IPS-NIHi11 (cell line): Measurements from ENCODE around the gene EID2.
A peak's percentile ranks its signal among the peaks of the same experiment; 100 is the strongest.

Source experiments
- DNase-seq: peaks from one replicate; pipeline ENCODE4 v3.0.0; 2012; ENCODE audit warnings: mixed read lengths, low spot score

Gene EID2

DNA sequence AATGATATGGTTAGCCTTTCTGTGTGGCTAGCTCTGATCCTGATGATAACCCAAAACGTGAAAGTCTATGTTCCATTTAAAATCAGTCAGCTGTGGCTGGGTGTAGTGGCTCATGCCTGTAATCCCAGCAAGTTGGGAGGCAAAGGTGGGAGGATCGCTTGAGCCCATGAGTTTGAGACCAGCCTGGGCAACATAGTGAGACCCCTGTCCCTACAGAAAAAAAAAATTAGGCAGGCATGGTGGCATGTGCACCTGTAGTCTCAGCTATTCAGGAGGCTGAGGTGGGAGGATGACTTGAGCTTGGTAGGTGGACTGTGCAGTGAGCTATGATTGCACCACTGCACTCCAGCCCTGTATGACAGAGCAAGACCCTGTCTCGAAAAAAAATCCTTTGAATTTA is 6.2 kb downstream of the EID2 start:
- DNase-seq, result no peak

DNA sequence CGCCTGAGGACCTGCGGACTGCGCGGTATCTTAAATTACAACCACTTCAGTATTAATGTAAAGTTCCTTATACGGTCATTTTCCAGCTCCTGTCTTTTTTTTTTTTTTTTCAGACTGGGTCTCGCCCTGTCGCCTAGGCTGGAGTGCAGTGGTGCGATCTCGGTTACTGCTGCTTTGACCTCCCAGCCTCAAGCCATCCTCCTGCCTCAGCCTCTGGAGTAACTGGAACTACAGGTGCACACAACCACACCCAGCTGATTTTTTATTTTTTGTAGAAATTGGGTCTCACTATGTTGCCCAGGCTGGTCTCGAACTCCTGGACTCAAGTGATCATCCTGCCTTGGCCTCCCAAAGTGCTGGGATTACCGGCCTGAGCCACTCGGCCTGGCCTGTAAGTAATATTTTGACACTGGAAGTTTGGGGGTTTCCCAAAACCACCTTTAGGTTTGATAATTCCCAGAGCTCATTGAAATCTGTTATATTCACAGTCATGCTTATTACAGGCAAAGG is 6.9 kb downstream of the EID2 start:
- no peak for DNase-seq

DNA sequence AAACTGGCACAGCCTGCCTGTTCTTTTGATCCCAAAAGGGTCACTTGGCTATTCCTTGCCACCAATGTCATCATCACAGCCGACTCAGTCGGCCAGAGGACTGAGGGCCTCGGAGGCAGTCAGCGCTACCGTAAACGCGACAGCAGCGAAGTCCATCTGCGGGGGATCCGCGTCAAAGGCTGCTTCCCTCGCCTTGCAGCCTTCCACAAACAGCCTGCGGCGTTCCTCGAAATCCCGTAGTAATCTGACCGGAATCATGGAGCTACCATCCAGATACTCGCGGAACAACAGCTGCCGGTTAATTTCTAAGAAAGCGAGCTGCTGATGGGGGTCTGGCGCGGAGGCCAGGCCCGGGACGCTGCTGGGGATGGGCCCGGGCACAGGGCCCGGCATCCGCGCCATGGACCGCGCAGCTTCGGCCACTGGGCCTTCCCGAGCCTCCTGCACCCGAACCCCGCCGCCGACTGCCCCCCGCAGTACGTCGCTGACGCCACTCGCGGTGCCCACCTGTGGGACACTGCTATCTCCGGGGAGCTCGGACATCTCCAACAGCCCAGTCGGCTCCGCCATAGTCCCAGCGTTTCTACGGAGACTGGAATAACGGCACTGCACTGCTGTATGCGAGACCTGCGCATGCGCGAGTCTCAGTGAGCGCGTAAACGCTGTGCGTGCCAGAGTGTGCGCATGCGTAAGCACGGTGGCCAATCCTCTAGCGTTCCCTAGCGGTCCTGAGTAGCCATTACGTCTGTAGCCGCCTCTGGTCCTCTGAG is 7.5 kb downstream of the EID2 start, which contains the start of gene EID2B:
Gene EID2B (minus strand): TSS at position 620 of the 770 bp plus-strand sequence. CDS start 50 bp downstream, at position 570.
- DNase-seq, result peak; percentile 95

DNA sequence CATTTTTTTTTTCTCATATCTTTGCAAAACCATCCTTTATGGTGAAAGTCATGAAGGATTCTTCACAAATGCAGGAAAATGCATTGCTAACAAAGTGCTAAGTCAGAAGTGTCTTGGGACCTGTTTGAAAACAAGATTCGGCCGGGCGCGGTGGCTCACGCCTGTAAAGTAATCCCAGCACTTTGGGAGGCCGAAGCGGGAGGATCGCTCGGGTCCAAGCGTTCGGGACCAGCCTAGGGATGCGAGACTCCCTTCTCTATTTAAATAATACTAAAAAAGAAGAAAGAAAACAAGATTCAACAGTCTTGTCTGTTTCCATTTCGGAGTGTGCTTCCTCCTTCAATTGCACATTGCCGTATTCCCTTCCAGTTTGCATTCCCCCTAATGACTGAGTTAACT is 8.1 kb downstream of the EID2 start:
- no peak for DNase-seq

DNA sequence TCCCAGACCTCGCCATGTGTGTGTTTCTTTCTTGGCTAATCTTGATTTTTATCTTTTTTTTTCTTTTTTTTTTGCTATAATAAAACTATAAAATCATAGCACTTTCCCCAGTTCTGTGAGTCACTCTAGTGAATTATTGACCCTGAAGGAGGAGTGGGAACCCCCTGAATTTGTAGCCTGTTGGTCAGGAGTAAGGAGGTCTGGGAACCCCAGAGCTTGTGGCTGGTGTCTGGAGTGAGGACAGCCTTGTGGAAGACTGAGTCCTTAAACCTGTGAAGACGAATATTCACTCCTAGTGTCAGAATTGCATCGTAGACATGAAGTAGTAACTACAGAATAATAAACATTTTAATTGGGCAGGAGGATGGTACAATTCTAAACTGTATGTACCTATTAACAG is 14.8 kb downstream of the EID2 start:
- no peak for DNase-seq

DNA sequence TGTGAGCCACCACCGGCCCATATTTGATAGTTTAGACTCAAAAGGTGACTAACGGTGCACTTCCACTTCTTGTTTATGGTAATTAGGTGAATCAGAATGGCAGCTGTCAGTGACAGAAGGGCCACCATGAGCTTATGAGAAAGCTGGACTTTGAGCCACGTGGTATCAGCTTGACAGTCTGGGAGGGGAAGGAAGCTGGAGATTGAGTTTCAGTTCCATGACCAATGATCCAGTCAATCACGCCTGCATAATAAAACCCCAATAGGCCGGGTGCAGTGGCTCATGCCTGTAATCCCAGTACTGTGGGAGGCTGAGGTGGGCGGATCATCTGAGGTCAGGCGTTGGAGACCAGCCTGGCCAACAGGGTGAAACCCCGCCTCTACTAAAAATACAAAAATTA is 15.5 kb downstream of the EID2 start:
- DNase-seq, result no peak

DNA sequence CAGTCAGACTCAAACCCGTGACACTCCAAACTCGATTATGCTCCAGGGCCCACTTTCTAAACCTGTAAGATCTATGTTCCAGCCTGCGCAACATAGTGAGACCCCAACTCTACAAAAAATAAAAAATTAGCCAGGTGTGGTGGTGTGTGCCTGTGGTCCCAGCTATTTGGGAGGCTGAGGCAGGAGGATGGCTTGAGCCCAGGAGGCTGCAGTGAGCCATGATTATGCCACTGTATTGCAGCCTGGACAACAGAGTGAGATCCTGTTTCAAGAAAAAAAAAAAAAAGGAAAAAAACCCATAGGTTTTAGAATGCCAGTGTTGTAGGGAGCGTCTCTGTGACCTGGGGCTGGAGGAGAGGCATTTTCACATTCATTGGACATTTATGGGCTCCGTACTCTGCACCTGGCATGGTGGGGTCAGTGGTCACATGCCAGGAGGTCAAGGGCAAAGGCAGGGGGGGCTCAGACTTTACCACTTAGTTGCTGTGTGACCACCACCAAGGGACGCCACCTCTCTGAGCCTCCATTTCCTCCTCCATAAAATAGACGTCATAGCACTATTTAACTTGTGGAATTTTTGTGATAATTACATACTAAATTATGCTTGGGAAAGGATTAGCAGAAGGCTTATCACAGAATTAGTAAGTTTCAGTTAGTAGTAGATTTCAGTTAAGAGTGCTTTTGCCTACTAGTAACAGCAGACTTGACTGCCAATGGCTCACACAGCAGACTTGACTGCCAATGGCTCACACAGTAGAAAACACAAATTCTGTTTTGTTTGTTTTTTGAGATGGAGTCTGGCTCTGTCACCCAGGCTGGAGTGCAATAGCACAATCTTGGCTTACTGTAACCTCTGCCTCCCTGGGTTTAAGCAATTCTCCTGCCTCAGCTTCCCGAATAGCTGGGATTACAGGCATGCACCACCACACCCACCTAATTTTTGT is 19.1 kb downstream of the EID2 start:
- DNase-seq, result no peak

DNA sequence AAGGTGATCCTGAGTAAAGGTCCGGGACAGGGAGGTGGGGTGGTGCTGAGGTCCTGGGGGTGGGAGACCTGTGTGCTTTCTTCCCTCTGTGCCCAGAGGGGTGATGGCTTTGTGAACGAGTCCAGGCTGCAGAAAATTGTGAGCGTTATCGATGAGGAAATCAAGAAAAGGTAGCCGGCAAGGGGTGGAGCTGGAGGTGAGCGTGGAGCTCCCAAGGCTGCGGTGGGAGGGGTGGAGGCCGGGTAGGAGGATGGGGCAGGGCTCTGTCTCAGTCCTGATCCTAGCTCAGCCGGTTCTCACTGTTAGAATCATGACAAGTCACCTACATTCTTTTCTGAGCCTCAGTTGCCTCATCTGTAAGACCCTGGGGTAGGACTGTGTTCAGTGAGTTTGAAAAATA is 21.0 kb downstream of the EID2 start:
- DNase-seq, result no peak

DNA sequence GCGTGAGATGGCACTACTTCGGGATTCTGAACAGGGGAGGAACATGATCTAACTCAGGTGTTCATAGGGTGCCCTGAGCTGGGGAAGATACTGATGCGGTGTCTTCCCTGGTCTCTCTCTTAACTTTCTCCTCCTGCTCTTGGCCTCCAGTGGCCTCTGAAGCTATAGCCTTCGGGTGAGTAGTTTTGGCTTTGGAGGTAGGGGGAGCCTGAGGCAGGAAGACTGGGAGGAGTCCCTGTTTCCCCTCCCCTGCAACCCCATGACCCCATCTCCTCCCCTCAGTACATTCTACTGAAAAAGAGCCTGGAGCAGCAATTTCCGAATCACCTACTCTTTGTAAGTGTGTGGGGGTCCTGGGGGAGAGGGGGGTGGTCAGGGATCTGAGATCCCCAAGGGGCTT is 21.5 kb downstream of the EID2 start:
- DNase-seq, result no peak

DNA sequence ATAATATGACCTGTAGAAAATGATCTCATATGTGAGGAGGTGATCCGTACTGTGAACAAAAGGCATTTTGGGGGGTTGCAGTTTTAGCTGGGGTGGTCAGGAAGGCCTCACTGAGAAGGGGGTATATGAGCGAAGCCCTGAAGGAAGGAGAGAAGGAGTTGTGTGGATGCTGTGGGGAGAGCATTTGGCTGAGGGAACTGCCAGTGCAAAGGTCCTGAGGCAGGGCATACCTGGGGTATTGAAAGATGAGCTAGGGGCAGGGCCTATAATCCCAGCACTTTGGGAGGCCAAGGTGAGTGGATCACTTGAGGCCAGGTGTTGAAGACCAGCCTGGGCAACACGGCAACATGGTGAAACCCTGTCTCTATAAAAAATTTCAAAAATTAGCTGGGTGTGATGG is 22.5 kb downstream of the EID2 start:
- DNase-seq, result no peak

DNA sequence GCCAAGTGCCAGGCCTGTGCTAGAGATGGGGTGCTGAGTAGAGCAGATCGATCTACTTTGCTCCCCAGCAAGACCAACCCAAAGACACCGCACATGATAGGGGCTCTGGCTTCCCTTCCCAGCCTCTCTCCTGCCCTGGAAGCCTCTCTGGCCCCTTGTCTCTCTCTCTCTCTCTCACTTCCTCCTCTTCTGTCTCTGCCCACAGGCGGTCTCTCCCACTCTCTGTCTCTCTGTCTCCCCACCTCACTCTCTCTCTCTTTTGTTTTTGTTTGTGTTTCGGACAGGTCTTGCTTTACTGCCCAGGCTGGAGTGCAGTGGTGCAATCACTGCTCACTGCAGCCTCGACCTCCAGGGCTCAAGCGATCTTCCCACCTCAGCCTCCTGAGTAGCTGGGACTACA is 23.7 kb downstream of the EID2 start:
- DNase-seq, result no peak

DNA sequence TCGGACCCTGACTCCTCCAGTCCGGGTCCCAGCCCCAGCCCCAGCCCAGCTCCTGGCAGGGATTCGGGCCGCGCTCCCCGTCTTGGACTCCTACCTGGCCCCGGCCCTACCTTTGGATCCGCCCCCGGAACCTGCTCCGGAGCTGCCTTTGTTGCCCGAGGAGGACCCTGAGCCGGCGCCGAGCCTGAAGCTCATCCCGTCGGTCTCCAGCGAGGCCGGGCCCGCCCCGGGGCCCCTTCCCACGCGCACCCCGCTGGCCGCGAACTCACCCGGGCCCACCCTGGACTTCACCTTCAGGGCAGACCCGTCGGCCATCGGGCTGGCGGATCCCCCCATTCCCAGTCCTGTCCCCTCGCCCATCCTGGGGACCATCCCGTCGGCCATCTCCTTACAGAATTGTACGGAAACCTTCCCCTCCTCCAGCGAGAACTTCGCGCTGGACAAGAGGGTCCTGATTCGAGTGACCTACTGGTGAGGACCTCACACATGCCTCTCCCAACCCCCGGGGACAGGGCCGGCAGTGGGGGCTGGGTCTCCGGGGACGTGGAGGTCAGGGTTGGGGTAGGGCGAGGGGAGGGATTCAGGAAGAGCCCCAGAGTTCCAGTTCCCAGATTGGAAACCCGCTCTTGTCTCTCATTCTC is 24.3 kb downstream of the EID2 start:
- DNase-seq, result peak; percentile 68

DNA sequence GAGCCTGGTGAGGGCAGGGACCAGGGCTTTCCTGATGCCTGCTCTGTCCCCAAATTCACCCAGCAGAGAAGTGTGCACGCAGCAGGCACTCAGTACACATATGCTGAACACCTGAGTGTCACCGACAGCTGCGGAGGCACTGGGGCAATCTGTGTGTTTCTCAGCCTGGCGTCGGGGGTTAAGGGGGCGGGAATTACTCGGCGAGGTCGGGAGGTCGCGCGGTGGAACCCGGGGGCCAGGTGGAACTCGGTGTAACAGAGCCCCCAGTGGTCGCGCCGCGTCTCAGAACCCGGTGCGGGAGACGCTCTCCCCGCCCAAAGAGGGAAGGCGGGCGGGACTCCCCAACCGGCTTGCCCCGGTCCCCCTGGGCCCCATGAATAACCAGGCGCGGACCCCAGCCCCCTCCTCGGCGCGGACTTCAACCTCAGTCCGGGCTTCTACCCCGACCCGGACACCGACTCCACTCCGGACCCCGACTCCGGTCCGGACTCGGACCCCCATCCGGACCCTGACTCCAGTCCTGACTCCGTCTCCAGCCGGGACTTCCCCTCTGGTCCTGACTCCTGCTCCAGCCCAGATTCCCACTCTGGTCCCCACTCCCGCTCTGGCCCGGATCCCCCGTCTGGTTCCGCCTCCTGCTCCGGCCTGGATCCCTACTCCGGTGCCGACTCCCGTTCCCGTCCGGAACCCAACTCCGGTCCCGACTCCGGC is 25.0 kb downstream of the EID2 start, which contains the start of gene SELENOV:
Gene SELENOV (plus strand): TSS at position 300 of the 711 bp plus-strand sequence. CDS start 74 bp downstream, at position 374.
- peak; percentile 80 for DNase-seq

DNA sequence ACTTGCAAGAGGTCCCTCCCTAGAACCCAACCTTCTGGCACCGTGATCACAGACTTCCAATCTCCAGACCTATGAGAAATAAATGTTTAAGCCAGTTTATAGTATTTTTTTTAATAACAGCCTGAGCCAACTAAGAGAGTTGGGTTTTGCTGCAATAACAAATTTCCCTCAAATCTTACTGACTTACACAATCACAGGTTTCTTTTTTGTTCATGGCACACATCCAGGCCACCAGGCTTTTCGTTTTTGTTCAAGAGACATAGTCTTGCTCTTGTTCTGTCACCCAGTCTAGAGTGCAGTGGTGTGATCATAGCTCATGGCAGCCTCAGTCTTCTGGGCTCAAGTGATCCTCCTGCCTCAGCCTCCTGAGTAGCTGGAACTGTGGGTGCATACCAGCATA is 27.0 kb downstream of the EID2 start:
- no peak for DNase-seq

DNA sequence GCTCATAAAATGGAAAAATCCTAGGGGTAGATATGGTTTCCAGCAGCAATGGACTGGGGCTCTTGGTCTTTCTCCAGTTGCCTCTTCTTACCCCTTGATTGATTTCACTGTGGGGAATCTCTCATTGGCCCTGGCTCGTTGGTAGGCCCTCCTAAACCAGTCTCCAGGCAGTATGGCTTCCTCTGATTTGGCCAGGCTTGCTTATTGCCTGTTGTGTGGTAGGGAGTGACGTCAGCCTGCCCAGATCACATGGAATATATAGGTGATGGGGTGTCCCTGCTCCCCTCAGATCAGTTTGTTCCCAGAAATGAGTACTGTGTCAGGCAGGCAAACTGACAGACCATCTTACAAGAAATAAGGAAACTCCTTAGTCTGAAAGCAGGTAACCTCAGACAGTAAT is 30.7 kb downstream of the EID2 start:
- no peak for DNase-seq

DNA sequence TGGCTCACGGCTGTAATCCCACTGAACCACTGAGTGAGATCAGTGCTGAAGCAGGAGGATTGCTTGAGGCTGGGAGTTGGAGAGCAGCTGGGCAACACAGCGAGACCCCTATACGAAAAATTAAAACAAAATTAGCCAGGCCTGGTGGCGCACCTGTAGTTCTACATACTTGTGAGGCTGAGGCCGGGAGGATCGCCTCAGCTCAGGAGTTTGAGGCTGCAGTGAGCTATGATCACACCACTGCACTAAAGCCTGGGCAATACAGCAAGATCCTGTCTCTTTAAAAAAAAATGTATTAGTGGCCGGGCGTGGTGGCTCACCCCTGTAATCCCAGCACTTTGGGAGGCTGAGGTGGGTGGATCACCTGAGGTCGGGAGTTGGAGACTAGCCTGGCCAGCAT is 31.3 kb downstream of the EID2 start:
- no peak for DNase-seq

DNA sequence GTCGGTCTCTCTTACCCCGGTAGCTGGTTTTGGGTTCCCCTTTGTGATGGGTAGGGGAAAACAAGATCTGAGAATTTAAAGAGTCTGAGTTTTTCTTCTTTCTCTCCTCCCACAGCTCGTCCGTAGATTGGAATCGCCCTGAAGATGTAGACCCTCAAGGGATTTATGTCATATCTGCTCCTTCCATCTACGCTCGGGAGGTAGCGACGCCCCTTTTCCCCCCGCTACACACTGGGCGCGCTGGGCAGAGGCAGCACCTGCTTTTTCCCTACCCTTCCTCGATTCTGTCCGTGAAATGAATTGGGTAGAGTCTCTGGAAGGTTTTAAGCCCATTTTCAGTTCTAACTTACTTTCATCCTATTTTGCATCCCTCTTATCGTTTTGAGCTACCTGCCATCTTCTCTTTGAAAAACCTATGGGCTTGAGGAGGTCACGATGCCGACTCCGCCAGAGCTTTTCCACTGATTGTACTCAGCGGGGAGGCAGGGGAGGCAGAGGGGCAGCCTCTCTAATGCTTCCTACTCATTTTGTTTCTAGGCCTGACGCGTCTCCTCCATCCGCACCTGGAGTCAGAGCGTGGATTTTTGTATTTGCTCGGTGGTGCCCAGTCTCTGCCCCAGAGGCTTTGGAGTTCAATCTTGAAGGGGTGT is 32.1 kb downstream of the EID2 start:
- no peak for DNase-seq

DNA sequence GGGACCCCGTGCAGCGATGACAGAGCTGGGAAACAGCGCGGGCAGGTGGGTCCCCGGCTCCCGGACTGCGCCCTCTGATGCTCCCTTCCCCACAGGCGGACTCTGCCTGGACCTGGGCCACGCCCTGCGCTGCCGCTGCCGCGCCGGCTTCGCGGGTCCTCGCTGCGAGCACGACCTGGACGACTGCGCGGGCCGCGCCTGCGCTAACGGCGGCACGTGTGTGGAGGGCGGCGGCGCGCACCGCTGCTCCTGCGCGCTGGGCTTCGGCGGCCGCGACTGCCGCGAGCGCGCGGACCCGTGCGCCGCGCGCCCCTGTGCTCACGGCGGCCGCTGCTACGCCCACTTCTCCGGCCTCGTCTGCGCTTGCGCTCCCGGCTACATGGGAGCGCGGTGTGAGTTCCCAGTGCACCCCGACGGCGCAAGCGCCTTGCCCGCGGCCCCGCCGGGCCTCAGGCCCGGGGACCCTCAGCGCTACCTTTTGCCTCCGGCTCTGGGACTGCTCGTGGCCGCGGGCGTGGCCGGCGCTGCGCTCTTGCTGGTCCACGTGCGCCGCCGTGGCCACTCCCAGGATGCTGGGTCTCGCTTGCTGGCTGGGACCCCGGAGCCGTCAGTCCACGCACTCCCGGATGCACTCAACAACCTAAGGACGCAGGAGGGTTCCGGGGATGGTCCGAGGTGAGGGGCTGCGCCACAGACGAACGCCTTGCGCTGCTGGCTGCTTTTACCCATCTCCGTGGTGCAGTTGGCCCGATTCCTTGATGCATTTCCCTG is 32.8 kb downstream of the EID2 start:
- DNase-seq, result peak; percentile 94

DNA sequence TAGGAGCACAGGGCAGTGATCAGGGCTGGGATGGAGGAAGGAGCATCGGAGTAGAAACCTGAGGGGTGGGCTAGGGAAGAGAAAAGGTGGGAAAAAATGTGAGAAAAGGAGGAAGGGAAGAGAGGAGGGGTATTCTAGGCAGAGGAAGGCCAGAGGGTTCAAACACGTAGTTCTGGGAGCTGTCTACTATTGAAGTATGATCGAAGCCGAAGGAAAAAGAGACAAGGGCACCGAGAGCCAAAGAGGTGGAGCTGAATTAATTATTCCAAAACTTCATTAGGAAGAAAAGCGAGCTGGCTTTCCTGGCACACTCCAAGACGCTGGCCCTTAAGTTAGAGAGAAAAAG is 33.4 kb downstream of the EID2 start:
- no peak for DNase-seq

DNA sequence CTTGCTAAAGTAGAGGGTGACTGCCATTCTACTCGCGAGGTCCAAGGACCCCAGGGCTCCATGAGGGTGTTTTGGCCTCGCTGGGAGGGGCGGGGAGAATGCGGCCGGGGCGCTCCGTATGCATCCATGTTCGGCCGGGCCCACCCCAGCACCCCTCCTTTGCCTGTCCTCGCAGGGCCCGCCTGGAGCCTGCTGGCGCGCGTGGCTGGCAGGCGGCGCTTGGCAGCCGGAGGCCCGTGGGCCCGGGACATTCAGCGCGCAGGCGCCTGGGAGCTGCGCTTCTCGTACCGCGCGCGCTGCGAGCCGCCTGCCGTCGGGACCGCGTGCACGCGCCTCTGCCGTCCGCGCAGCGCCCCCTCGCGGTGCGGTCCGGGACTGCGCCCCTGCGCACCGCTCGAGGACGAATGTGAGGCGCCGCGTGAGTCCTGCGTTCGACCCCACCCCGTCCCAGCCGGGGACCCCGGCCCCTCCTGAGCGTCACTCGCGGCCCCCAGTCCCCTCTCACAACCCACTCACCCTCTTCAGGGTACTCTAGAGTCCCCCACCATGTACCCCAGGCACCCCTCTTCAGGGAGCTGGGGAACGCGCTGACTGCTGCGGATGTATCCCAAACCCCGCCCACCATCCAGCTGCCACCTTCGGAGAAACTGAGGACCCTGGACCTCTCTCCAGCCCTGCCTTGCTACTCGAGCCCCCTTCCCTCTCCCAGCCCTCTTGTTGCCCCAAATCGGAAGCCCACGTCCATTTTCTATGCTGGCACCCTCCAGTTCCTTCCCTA is 37.1 kb downstream of the EID2 start:
- DNase-seq, result peak; percentile 95
